ENCODE data around the gene PARD6B.

DNA sequence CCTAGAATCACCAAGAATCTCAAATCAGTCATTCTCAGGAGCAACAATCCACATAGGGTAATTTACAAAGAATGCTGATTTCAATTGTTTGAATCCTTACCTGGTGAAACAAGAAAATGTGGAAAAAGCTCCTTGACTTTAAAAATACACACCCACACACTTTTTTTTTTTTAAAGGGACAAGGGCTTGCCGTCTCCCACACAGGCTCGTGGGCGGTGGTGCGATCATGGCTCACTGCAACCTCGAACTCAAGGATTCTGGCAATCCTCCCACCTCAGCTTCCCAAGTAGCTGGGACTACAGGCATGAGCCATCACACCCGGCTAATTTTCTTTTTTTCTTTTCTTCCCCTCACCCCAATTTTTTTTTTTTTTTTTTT lies 30.7 kb downstream of the PARD6B start:
- TF ChIP-seq, protein P1, sequence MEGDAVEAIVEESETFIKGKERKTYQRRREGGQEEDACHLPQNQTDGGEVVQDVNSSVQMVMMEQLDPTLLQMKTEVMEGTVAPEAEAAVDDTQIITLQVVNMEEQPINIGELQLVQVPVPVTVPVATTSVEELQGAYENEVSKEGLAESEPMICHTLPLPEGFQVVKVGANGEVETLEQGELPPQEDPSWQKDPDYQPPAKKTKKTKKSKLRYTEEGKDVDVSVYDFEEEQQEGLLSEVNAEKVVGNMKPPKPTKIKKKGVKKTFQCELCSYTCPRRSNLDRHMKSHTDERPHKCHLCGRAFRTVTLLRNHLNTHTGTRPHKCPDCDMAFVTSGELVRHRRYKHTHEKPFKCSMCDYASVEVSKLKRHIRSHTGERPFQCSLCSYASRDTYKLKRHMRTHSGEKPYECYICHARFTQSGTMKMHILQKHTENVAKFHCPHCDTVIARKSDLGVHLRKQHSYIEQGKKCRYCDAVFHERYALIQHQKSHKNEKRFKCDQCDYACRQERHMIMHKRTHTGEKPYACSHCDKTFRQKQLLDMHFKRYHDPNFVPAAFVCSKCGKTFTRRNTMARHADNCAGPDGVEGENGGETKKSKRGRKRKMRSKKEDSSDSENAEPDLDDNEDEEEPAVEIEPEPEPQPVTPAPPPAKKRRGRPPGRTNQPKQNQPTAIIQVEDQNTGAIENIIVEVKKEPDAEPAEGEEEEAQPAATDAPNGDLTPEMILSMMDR (IDR thresholded peaks at IDR 0.05): no peak
- no peak for TF ChIP-seq ZFX (IDR thresholded peaks at IDR 0.05; ENCODE audit: borderline replicate concordance)
